D721Med (cell line): ENCODE data around the gene GABRG3.
A peak's percentile ranks its signal among the peaks of the same experiment; 100 is the strongest.
"Not testable (repeated sequence)": the region's sequence is repeated elsewhere in the genome, so short reads cannot be mapped to it uniquely, and the experiment has no call there.

ENCODE experiments used
- DNase-seq: peaks from one replicate; pipeline ENCODE4 v3.0.0; 2011; ENCODE audit warnings: low spot score; ENCODE audit not compliant: insufficient read length
- FAIRE-seq: peaks from 2 replicates; lab custom pipeline; 2011; peaks lifted over from hg19 to GRCh38; lab: Jason Lieb, UNC
- TF ChIP-seq, protein P1 (sequence below): IDR thresholded peaks from 2 replicates; pipeline ENCODE4 v1.5.1; 2012; ENCODE audit warnings: mild to moderate bottlenecking, control low read depth; ENCODE audit not compliant: insufficient read depth; ENCODE audit errors: missing control alignments

The GABRG3 gene

DNA sequence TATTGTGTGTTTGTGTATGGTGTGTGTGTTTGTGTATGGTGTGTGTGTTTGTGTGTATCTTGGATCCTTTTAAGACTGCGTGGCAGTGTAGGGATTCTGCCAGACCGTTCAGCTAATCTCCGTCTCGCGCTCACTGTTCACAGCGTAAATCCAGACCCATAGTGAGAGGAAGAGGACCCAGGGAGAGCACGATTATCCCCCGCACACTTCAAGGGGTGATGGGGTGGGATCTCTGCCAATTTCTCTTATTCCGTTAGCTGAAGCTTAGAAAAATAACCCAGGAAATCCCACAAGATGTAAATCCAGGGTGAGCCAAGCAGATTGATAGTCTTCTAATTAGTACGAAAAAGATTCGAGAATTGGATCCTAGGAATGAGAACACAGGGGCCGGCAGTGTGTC is 381.2 kb downstream of the GABRG3 start:
- DNase-seq (no peak), FAIRE-seq (no peak)
- TF ChIP-seq, protein P1, sequence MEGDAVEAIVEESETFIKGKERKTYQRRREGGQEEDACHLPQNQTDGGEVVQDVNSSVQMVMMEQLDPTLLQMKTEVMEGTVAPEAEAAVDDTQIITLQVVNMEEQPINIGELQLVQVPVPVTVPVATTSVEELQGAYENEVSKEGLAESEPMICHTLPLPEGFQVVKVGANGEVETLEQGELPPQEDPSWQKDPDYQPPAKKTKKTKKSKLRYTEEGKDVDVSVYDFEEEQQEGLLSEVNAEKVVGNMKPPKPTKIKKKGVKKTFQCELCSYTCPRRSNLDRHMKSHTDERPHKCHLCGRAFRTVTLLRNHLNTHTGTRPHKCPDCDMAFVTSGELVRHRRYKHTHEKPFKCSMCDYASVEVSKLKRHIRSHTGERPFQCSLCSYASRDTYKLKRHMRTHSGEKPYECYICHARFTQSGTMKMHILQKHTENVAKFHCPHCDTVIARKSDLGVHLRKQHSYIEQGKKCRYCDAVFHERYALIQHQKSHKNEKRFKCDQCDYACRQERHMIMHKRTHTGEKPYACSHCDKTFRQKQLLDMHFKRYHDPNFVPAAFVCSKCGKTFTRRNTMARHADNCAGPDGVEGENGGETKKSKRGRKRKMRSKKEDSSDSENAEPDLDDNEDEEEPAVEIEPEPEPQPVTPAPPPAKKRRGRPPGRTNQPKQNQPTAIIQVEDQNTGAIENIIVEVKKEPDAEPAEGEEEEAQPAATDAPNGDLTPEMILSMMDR = no peak

DNA sequence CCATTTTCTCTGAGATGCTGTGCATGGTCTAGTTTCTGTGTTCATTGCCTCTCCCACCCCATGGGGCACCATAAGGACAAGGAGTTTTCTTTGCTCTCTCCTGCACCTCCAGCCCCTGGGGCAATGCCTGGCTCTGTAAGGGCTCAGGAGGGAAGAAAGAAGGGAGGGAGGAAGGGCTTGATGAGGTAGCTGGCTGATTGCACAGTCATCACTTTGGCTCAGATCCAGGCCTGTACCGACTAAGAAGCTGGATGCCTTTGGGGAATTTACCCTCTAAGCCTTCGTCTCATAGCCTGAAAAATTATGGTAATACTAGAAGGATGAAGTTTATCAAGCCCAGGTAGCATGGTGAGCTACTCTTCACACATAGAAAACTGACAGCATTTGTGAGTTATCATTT is 382.9 kb downstream of the GABRG3 start:
- TF ChIP-seq, protein P1 = no peak
- DNase-seq = no peak
- FAIRE-seq = no peak

DNA sequence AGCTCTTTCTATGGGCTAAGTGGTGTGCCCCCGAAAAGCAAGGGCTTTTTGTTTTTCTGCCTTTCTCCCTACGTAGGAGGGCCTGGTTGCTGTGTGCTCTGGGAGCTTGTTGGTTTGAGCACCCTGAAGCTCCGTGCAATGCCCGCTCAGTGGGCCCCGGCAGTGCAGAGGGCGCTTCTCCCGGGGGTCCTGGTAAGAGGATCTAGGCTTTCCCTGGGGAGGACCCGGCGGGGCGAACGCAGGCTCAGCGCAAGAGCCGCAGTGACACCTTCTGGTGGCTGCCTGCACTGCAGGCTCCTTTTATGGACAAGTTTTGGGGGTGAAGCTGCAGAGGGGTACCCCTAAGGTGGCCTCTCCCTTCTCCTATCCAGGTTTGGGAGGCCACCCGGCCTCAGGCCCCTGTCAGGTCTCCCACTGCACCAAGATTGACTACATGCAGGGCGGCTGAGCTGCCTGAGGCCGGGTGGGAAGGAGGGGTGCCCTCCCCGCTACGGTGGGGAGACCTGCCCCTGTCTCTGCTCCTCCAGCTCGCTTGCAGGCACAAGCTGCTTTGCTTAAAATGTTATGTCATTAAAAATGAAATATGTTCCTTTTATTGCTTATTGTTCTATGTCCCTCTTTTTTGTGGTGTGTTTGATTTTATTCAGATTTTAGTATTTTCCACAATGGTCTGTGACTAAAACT is 387.9 kb downstream of the GABRG3 start:
- DNase-seq (peak; percentile 31), FAIRE-seq (no peak)
- TF ChIP-seq, protein P1 = peak; percentile 64

DNA sequence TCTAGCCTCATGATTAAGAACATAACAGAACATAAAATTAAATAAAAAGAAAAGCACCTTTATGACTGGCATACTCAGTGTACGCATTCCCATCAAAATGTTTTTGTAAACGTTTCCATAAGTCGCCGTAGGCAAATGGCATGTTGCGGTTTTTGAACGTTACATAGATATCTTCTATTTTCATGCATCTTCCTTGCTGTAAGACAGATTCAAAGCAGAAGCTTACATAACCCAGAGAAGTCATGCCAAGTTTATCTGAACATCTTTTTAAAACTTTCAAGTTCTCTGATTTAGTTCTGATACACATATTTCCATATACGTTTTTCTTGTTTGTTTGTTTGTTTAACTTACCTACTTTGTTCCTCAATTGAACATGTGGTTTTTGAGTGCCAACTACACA is 388.6 kb downstream of the GABRG3 start:
- TF ChIP-seq, protein P1 = no peak
- no peak for DNase-seq
- FAIRE-seq = no peak

DNA sequence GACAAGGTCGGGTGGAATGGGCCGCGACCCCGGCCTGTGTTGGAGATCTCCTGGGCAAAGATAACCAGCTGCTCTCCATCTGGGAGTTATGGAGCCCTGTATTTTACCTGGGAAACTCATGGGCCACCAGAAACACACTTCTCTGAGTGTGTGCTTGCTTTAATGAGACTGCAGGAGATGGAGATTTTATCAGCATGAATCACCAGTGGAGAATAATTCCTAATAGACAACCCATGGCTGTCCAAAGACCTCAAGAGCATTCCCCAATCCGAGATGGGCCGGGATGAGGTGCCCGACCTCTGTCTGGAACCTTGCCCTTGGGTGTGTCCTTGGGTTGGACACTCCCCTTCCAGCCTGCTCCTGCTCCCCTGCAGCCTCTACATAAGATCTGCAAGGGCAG is 389.3 kb downstream of the GABRG3 start:
- FAIRE-seq = no peak
- DNase-seq = no peak
- TF ChIP-seq, protein P1 = no peak

DNA sequence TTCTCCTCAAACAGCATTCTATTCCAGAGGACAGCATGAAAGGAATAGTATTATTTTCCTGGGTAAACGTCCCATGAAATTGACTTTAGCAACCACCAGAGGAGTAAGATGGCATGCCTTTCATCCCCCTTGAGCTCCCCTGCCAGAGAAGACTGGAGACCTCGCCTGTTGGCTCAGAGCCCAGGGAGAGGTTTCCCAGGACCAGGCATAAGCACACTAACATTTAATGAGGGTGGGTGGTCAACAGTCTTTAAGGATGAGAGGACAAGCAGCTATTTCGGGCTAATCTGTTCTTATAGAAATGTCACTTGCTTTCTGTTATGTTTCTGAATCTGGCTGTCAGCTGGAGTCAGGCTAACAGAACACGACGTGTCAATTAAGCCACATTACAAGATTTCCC is 390.5 kb downstream of the GABRG3 start:
- FAIRE-seq (no peak), DNase-seq (no peak)
- TF ChIP-seq, protein P1 = no peak

DNA sequence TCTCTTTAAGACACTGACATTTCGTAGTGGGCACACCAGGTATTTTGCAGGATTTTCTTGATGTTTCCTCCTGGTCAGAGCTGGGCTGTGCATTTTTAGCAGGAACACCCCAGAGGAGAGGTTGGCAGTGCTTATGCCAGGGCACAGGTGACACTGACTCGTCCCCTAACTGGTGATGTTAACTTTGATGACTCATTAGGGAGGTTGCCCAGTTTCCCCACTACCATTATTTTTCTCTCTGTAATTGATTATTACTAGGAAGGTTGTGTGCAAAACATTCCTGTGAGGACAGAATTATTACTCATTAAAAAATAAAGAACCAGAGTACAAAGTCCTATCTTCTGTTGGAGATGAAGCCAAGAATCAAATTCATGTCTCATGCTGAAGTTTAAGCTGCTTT is 394.5 kb downstream of the GABRG3 start:
- FAIRE-seq (no peak), DNase-seq (no peak)
- TF ChIP-seq, protein P1 = no peak

DNA sequence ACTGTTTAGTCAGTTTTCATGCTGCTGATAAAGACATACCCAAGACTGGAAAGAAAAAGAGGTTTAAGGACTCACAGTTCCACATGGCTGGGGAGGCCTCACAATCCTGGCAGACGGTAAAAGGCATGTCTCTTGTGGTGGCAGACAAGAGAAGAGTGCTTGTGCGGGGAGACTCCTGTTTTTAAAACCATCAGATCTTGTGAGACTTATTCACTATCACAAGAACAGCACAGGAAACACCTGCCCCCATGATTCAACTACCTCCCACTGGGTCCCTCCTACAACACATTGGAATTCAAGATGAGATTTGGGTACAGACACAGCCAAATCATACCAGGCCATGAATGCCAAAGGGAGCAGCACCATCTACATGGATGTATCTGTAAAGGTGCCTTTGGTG is 406.4 kb downstream of the GABRG3 start:
- FAIRE-seq, DNase-seq: not testable (repeated sequence)
